HG03469 (cell line): ENCODE data around the gene CTIF.

Source experiments
- ATAC-seq: cut with Tn5 transposase; IDR thresholded peaks from one replicate; pipeline ENCODE4 v1.9.1; 2021; ENCODE audit warnings: mild to moderate bottlenecking, moderate library complexity, moderate number of reproducible peaks; ENCODE audit not compliant: unreplicated experiment

The CTIF gene

GRCh38 chr18:48550101-48550729 is 11.4 kb downstream of the CTIF start:
- ATAC-seq: no peak

GRCh38 chr18:48551100-48551499 is 12.3 kb downstream of the CTIF start:
- no peak for ATAC-seq

- no peak for ATAC-seq
Observed at GRCh38 chr18:48552130-48552529, 13.3 kb downstream of the CTIF start.

- no peak for ATAC-seq
Observed at GRCh38 chr18:48553236-48553635, 14.4 kb downstream of the CTIF start.

GRCh38 chr18:48554610-48555400 is 16.0 kb downstream of the CTIF start:
- ATAC-seq: no peak

GRCh38 chr18:48555465-48555995 is 16.7 kb downstream of the CTIF start:
- no peak for ATAC-seq

- no peak for ATAC-seq
Observed at GRCh38 chr18:48557640-48558174, 18.9 kb downstream of the CTIF start.

GRCh38 chr18:48558248-48558647 is 19.4 kb downstream of the CTIF start:
- ATAC-seq: no peak

GRCh38 chr18:48560491-48560890 is 21.7 kb downstream of the CTIF start:
- no peak for ATAC-seq

- ATAC-seq: no peak
Observed at GRCh38 chr18:48562075-48562474, 23.2 kb downstream of the CTIF start.

- no peak for ATAC-seq
Observed at GRCh38 chr18:48563027-48563426, 24.2 kb downstream of the CTIF start.

- no peak for ATAC-seq
Observed at GRCh38 chr18:48564139-48564538, 25.3 kb downstream of the CTIF start.

- no peak for ATAC-seq
Observed at GRCh38 chr18:48565105-48565504, 26.3 kb downstream of the CTIF start.

GRCh38 chr18:48566589-48566988 is 27.8 kb downstream of the CTIF start:
- ATAC-seq: no peak

GRCh38 chr18:48567388-48567787 is 28.6 kb downstream of the CTIF start:
- no peak for ATAC-seq

GRCh38 chr18:48569139-48569914 is 30.5 kb downstream of the CTIF start:
- ATAC-seq: no peak

- no peak for ATAC-seq
Observed at GRCh38 chr18:48569915-48570264, 31.1 kb downstream of the CTIF start.

GRCh38 chr18:48570313-48570712 is 31.5 kb downstream of the CTIF start:
- no peak for ATAC-seq

- no peak for ATAC-seq
Observed at GRCh38 chr18:48571639-48572384, 33.0 kb downstream of the CTIF start.

GRCh38 chr18:48572402-48573126 is 33.7 kb downstream of the CTIF start:
- no peak for ATAC-seq
